DOHH2 (cell line): ENCODE data around the gene ADCY1.

Experiments
- CTCF ChIP-seq: fragments of 200-600 bp; sonication (generic); IDR thresholded peaks from one replicate; pipeline ENCODE4 v1.5.1; 2014; ENCODE audit warnings: antibody characterized with exemption, mild to moderate bottlenecking, low read depth, low read length; ENCODE audit not compliant: poor library complexity, severe bottlenecking
- EZH2phosphoT487 ChIP-seq: fragments of 200-600 bp; sonication (generic); IDR thresholded peaks from 2 replicates; pipeline ENCODE4 v1.6.1; 2017; ENCODE audit warnings: borderline replicate concordance, mild to moderate bottlenecking, antibody characterized with exemption, low read length, moderate library complexity, mixed read lengths

GRCh38 chr7:45649560-45650346, 75.6 kb downstream of the ADCY1 start:
- no peak for TF ChIP-seq CTCF
- TF ChIP-seq EZH2phosphoT487: no peak
